Measurements from ENCODE around the gene HIRA. TPM values are rescaled to one million over a fixed set of nuclear protein-coding genes. Genes with fewer than 3 reads are reported as not detected.

The HIRA gene
- total and polyA plus RNA-seq, 9 of the 15 experiments (the other 6 are each of a cell fraction or from before 2014, with no cell fraction given): 0.96 to 132 (median 58.4) TPM

DNA sequence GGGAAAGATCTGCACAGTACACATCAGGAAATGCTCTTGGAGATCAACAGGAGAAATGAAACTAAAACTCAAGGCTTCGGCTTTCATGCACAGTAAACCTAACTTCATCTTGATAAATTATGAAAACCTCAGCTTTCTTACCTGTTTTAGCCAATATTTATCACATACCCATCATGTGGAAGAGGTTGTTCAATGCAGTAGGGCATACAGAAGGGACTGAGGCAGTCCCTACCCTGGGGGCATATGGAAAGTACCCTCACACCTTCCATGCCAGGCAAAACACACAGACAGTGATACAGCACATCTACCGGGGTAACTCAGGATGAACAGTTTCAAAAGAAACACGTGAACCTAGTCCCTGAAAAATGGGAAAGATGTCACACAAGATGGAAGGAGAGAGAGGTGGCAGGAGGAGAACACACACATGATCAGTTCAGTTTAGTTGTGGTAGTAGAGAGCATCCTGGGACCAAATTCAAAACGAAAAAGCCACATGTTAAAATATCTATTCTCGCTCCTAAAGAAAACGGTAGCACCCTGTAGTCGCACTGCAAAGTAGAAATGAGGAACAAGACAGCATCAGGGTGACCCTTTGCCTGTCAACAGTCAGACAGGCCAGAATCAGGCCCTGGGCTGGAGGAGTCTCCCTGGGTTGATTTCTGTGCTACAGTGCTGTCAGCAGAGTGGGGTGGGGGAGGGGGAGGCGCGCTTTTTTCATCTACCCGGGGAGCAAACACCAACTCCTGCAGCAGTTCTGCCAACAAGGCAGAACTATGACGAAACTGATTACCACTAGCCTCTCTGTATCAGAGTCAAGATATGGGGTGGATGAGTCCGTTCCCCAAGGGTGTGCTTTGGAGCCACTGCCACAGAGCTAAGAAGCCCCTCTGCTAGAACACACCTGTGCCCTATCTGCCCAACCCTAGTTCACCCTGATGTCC, 1.3 kb downstream of the HIRA start (continued):
- TF ChIP-seq, protein P1, sequence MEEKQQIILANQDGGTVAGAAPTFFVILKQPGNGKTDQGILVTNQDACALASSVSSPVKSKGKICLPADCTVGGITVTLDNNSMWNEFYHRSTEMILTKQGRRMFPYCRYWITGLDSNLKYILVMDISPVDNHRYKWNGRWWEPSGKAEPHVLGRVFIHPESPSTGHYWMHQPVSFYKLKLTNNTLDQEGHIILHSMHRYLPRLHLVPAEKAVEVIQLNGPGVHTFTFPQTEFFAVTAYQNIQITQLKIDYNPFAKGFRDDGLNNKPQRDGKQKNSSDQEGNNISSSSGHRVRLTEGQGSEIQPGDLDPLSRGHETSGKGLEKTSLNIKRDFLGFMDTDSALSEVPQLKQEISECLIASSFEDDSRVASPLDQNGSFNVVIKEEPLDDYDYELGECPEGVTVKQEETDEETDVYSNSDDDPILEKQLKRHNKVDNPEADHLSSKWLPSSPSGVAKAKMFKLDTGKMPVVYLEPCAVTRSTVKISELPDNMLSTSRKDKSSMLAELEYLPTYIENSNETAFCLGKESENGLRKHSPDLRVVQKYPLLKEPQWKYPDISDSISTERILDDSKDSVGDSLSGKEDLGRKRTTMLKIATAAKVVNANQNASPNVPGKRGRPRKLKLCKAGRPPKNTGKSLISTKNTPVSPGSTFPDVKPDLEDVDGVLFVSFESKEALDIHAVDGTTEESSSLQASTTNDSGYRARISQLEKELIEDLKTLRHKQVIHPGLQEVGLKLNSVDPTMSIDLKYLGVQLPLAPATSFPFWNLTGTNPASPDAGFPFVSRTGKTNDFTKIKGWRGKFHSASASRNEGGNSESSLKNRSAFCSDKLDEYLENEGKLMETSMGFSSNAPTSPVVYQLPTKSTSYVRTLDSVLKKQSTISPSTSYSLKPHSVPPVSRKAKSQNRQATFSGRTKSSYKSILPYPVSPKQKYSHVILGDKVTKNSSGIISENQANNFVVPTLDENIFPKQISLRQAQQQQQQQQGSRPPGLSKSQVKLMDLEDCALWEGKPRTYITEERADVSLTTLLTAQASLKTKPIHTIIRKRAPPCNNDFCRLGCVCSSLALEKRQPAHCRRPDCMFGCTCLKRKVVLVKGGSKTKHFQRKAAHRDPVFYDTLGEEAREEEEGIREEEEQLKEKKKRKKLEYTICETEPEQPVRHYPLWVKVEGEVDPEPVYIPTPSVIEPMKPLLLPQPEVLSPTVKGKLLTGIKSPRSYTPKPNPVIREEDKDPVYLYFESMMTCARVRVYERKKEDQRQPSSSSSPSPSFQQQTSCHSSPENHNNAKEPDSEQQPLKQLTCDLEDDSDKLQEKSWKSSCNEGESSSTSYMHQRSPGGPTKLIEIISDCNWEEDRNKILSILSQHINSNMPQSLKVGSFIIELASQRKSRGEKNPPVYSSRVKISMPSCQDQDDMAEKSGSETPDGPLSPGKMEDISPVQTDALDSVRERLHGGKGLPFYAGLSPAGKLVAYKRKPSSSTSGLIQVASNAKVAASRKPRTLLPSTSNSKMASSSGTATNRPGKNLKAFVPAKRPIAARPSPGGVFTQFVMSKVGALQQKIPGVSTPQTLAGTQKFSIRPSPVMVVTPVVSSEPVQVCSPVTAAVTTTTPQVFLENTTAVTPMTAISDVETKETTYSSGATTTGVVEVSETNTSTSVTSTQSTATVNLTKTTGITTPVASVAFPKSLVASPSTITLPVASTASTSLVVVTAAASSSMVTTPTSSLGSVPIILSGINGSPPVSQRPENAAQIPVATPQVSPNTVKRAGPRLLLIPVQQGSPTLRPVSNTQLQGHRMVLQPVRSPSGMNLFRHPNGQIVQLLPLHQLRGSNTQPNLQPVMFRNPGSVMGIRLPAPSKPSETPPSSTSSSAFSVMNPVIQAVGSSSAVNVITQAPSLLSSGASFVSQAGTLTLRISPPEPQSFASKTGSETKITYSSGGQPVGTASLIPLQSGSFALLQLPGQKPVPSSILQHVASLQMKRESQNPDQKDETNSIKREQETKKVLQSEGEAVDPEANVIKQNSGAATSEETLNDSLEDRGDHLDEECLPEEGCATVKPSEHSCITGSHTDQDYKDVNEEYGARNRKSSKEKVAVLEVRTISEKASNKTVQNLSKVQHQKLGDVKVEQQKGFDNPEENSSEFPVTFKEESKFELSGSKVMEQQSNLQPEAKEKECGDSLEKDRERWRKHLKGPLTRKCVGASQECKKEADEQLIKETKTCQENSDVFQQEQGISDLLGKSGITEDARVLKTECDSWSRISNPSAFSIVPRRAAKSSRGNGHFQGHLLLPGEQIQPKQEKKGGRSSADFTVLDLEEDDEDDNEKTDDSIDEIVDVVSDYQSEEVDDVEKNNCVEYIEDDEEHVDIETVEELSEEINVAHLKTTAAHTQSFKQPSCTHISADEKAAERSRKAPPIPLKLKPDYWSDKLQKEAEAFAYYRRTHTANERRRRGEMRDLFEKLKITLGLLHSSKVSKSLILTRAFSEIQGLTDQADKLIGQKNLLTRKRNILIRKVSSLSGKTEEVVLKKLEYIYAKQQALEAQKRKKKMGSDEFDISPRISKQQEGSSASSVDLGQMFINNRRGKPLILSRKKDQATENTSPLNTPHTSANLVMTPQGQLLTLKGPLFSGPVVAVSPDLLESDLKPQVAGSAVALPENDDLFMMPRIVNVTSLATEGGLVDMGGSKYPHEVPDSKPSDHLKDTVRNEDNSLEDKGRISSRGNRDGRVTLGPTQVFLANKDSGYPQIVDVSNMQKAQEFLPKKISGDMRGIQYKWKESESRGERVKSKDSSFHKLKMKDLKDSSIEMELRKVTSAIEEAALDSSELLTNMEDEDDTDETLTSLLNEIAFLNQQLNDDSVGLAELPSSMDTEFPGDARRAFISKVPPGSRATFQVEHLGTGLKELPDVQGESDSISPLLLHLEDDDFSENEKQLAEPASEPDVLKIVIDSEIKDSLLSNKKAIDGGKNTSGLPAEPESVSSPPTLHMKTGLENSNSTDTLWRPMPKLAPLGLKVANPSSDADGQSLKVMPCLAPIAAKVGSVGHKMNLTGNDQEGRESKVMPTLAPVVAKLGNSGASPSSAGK (IDR thresholded peaks at IDR 0.05): no peak
- TF ChIP-seq, protein P2, sequence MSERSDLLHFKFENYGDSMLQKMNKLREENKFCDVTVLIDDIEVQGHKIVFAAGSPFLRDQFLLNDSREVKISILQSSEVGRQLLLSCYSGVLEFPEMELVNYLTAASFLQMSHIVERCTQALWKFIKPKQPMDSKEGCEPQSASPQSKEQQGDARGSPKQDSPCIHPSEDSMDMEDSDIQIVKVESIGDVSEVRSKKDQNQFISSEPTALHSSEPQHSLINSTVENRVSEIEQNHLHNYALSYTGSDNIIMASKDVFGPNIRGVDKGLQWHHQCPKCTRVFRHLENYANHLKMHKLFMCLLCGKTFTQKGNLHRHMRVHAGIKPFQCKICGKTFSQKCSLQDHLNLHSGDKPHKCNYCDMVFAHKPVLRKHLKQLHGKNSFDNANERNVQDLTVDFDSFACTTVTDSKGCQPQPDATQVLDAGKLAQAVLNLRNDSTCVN (CRISPR knock-in tag; IDR thresholded peaks at IDR 0.05): peak; percentile 9; the same call in 1 of the 2 replicates
- TF ChIP-seq TSC22D4 (tag; IDR thresholded peaks at IDR 0.05): peak; percentile 5; the same call in 1 of the 2 replicates
- no peak for TF ChIP-seq HLTF (IDR thresholded peaks at IDR 0.05)
- TF ChIP-seq WHSC1 (IDR thresholded peaks at IDR 0.05; ENCODE audit: low read length): peak; percentile 23
- TF ChIP-seq E2F3 (CRISPR knock-in tag; IDR thresholded peaks at IDR 0.05): peak; percentile 81; the same call in 1 of the 2 replicates
- no peak for TF ChIP-seq GTF2E2 (tag; IDR thresholded peaks at IDR 0.05)
- TF ChIP-seq TEAD1 (CRISPR knock-in tag; IDR thresholded peaks at IDR 0.05): 0 out of 4 replicates have a peak, but pooled peaks of 1 of the 2 experiments have one; percentile 25
- no peak for TF ChIP-seq TAF15 (IDR thresholded peaks at IDR 0.05; ENCODE audit: low read depth, low read length)
- TF ChIP-seq BCOR (IDR thresholded peaks at IDR 0.05): no peak
- no peak for TF ChIP-seq PHTF2 (CRISPR knock-in tag; IDR thresholded peaks at IDR 0.05)
- TF ChIP-seq ZSCAN29 (IDR thresholded peaks at IDR 0.05): no peak
- TF ChIP-seq MAFF (IDR thresholded peaks at IDR 0.05; ENCODE audit: low read length): 0 out of 2 replicates have a peak, but pooled peaks have one; percentile 12
- TF ChIP-seq TBP (optimal IDR thresholded peaks at IDR 0.05; ENCODE audit: low read depth, low read length): no peak
- TF ChIP-seq RCOR1 (IDR thresholded peaks at IDR 0.05; ENCODE audit: borderline replicate concordance in 1 of 2, low read depth in 2 of 2, low read length in 2 of 2): peak; percentile 25 to 42; a peak in 2 of 4 replicates
- TF ChIP-seq HDAC8 (tag; IDR thresholded peaks at IDR 0.05): 0 out of 2 replicates have a peak, but pooled peaks have one; percentile 56
